Stomach smooth muscle (tissue), 2 donors: ENCODE data around the gene PXN.

Source experiments
- H3K27ac ChIP-seq: one replicate; pipeline ENCODE4 v1.7.0; 2013; ENCODE audit warnings: mild to moderate bottlenecking, low read length, inconsistent platforms
- H3K27me3 ChIP-seq, 2 donors: one replicate each; pipeline ENCODE4 v1.7.0; 2013; ENCODE audit warnings: low read length in 2 of 2; ENCODE audit not compliant: insufficient read depth in 2 of 2, control insufficient read depth in 1 of 2
- H3K36me3 ChIP-seq, 2 donors: one replicate each; pipeline ENCODE4 v1.7.0; 2013; ENCODE audit warnings: low read length in 2 of 2; ENCODE audit not compliant: control insufficient read depth in 2 of 2, insufficient read depth in 2 of 2
- H3K4me1 ChIP-seq: one replicate; pipeline ENCODE4 v1.7.0; 2013; ENCODE audit warnings: low read length; ENCODE audit not compliant: control insufficient read depth, insufficient read depth
- H3K4me3 ChIP-seq, 2 donors: one replicate each; pipeline ENCODE4 v1.7.0; 2013; ENCODE audit warnings: low read length in 2 of 2
- H3K9ac ChIP-seq, 2 donors: one replicate each; pipeline ENCODE4 v1.7.0; 2013; ENCODE audit warnings: low read length in 2 of 2, mild to moderate bottlenecking in 1 of 2
- H3K9me3 ChIP-seq, 2 donors: one replicate each; pipeline ENCODE4 v1.7.0; 2013; ENCODE audit warnings: low read length in 2 of 2; ENCODE audit not compliant: control insufficient read depth in 2 of 2
- donor health status: healthy.
- donor health status: Pancreatic carcinoma.

The PXN gene

DNA sequence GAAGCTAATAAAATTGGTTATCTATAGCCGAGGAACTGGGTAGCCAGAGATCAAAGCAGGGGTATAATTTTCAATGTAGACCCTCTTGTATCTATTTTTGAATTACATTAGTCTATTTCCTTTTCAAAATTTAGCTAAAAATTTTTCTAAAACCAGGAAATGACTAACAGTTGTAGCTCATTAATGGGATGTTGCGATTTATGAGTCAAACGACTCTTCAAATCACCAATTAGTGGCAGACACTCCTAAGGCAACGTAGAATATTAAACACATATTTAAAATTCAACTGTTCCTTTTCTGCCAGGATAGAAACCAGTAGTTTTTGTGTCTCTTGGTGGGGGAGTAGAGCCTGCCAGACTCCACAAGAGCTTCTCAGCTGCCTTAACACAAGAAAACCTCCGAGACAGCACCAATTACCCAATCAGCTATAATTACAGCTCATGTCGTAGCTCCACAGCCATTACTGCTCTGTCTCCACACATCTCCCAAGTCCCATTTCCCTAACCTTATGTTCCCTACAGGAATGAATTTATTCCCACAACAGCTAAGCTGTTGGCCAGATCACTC, 97.9 kb downstream of the PXN start:
- Histone ChIP-seq H3K4me1 (no peaks in the 10 kb centered on the region), H3K27ac (no peak overlapping the region), H3K36me3 (peaks cover 52 to 55% of the 10 kb centered on the region in 2 donors), H3K4me3 (no peak overlapping the region), H3K27me3 (no peaks in the 10 kb centered on the region), H3K9me3 (no peaks in the 10 kb centered on the region), H3K9ac (no peak overlapping the region)

DNA sequence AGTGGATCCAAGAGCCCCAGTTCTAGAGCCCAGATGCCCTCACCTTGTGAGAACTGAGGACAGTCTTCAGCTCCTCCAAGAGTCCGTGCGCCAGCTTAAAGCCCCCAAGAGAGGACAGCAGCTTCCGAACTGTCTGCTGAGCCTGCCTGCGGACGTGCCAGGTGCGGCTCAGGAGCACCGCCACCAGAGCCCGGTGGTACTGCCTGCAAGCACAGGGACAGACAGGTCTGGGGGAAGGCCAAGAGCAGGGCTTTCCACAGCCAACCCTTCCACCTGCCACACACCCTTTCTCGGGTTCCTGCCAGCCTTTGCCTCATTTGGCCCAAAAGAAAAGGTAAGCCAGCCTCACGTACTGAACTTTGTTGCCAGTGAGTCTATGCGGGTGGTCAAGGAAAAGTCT, 101.2 kb downstream of the PXN start:
- Histone ChIP-seq H3K9me3 (no peaks in the 10 kb centered on the region), H3K36me3 (peaks cover 59 to 68% of the 10 kb centered on the region in 2 donors), H3K27me3 (no peaks in the 10 kb centered on the region), H3K27ac (no peak overlapping the region), H3K4me3 (no peak overlapping the region), H3K4me1 (peaks cover 3% of the 10 kb centered on the region), H3K9ac (no peak overlapping the region)

DNA sequence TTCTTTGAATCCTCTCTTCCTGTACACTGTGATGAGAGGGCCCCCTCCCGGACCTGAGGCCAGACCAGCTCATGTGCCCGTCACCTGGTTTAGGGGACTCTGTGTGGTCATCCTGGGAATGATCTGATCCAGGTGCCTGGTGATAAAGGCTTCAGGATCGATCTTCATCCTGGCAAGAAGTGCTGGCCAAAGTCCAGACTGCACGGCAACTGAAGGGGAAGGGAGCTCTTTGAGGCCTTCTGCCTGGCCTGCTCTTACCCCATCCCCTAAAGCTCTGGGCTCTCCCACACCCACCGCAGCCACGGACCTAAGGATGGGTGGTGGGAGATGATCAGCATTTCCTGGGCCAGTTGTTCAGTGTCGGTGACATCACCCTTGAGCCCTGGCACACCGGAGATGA, 102.8 kb downstream of the PXN start:
- Histone ChIP-seq H3K9ac (no peak overlapping the region), H3K27ac (no peak overlapping the region), H3K4me3 (no peak overlapping the region), H3K9me3 (no peaks in the 10 kb centered on the region), H3K27me3 (no peaks in the 10 kb centered on the region), H3K4me1 (peaks cover 7% of the 10 kb centered on the region), H3K36me3 (peaks cover 55 to 69% of the 10 kb centered on the region in 2 donors)

DNA sequence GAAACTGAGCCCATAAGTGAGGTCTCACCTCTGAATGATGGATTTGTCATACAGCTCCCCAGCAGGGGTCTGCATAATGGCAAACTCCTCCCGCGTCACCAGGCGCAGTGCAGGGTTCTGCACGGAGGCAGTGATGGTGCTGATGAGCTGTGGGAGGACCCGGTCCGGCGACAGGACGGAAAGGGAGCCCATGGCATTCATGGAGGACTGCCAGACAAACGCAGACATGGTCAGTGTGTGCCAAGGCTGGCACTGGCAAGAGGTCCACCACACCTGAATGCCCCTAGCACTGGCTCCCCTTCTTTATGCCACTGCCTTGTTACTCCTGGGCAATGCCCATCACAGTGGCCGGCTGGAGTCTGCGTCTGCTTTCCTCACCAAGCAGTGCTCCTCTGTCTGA, 103.7 kb downstream of the PXN start:
- Histone ChIP-seq H3K4me1 (peaks cover 7% of the 10 kb centered on the region), H3K27ac (no peak overlapping the region), H3K4me3 (no peak overlapping the region), H3K36me3 (peaks cover 62 to 72% of the 10 kb centered on the region in 2 donors), H3K9me3 (no peaks in the 10 kb centered on the region), H3K9ac (no peak overlapping the region), H3K27me3 (no peaks in the 10 kb centered on the region)
